ENCODE measurements around the gene SPON1. TPM values are rescaled to one million over a fixed set of nuclear protein-coding genes. Genes with fewer than 3 reads are reported as not detected.

Gene SPON1
- total and polyA plus RNA-seq, 2 of the 8 experiments (the other 6 are each of a cell fraction or from before 2014, with no cell fraction given): 1.5 to 5.4 TPM

GRCh38 chr11:13921545-13921944 lies 41.0 kb upstream of the SPON1 start:
- no peak for TF ChIP-seq CTCF (IDR thresholded peaks at IDR 0.05; ENCODE audit: control extremely low read depth in 1 of 3, insufficient read depth in 1 of 3, low read depth in 1 of 3, low read length in 3 of 3)
- TF ChIP-seq CBX8 (IDR thresholded peaks at IDR 0.05; ENCODE audit: borderline replicate concordance, low read depth, low read length): no peak
- TF ChIP-seq TAF1 (IDR thresholded peaks at IDR 0.05; ENCODE audit: low read depth, low read length): no peak
- no peak for TF ChIP-seq ZNF274 (IDR thresholded peaks at IDR 0.05; ENCODE audit: borderline replicate concordance, extremely low read depth, low read length)
- no peak for TF ChIP-seq RXRA (IDR thresholded peaks at IDR 0.05; ENCODE audit: insufficient read depth, low read depth, low read length)
- TF ChIP-seq TEAD4 (IDR thresholded peaks at IDR 0.05; ENCODE audit: low read depth, low read length): no peak
- TF ChIP-seq JUND (IDR thresholded peaks at IDR 0.05; ENCODE audit: low read length): no peak
- H3K27me3 ChIP-seq (replicated peaks in 1 of 4; ENCODE audit: control insufficient read depth in 3 of 4, extremely low read depth in 1 of 4, insufficient read depth in 3 of 4, low read length in 3 of 4): no peaks in the 10 kb centered on the region
- no peak for FAIRE-seq

More at GRCh38 chr11:13921545-13921944, 41.0 kb upstream of the SPON1 start:
- Histone ChIP-seq H3K4me1 (replicated peaks in 1 of 4; ENCODE audit: control insufficient read depth in 3 of 4, insufficient read depth in 4 of 4, low read length in 3 of 4) (peaks cover 0 to 6% (median 3%) of the 10 kb centered on the region in 4 experiments; a peak in 6 of 7 replicates), H2BK5ac (ENCODE audit: low read depth, low read length) (no peak overlapping the region), H3K27ac (ENCODE audit: low read depth, low read length) (no peak overlapping the region), H3K14ac (ENCODE audit: insufficient read length) (no peak overlapping the region), H4K8ac (ENCODE audit: extremely low read depth, insufficient read depth, low read length) (no peak overlapping the region), H3K23me2 (ENCODE audit: low read depth, low read length) (0 out of 2 replicates have a peak, but pooled peaks cover 3% of the 10 kb centered on the region), H3K56ac (replicated peaks; ENCODE audit: insufficient read length, low read depth, low read length) (no peak overlapping the region), H3K4me3 (ENCODE audit: extremely low read depth in 1 of 4, insufficient read depth in 2 of 4, low read depth in 3 of 4, low read length in 4 of 4) (no peak overlapping the region), H3K9ac (replicated peaks in 1 of 4; ENCODE audit: extremely low read depth in 1 of 4, low read depth in 3 of 4, low read length in 3 of 4) (no peak overlapping the region), H3K36me3 (ENCODE audit: control insufficient read depth in 2 of 4, insufficient read depth in 4 of 4, low read length in 3 of 4) (no peaks in the 10 kb centered on the region), H3K23ac (ENCODE audit: insufficient read length) (no peak overlapping the region), H3K9me3 (ENCODE audit: insufficient read depth in 2 of 2, low read depth in 1 of 2, low read length in 1 of 2) (no peaks in the 10 kb centered on the region; a peak in 1 of 4 replicates), H2AK5ac (ENCODE audit: low read depth, low read length) (no peak overlapping the region), H3K18ac (ENCODE audit: extremely low read depth, low read length) (no peak overlapping the region), H2BK20ac (ENCODE audit: low read length) (no peak overlapping the region), H2BK15ac (ENCODE audit: low read length) (no peak overlapping the region), H3K79me1 (ENCODE audit: low read depth, low read length) (no peaks in the 10 kb centered on the region), H2AFZ (ENCODE audit: low read length) (no peak overlapping the region), H3K4ac (replicated peaks; ENCODE audit: insufficient read length, low read depth, low read length) (no peak overlapping the region), H3K4me2 (ENCODE audit: insufficient read depth in 1 of 2, low read depth in 2 of 2, low read length in 2 of 2) (no peak overlapping the region), H2BK12ac (ENCODE audit: low read depth, low read length) (no peak overlapping the region), H4K91ac (replicated peaks; ENCODE audit: insufficient read length, low read length) (no peak overlapping the region), H4K5ac (ENCODE audit: insufficient read length, low read depth, low read length) (no peak overlapping the region), H2BK120ac (replicated peaks; ENCODE audit: low read depth, low read length) (no peak overlapping the region), H4K20me1 (replicated peaks in 1 of 2; ENCODE audit: control insufficient read depth in 1 of 2, insufficient read depth in 2 of 2, low read length in 2 of 2) (no peaks in the 10 kb centered on the region), H3K79me2 (ENCODE audit: control insufficient read depth in 1 of 2, insufficient read depth in 2 of 2, low read length in 2 of 2) (no peaks in the 10 kb centered on the region)
- 93% methylated on average over 8 of the region's 8 CpGs; no CpG with 5 or more reads in 1 of the 2 experiments for WGBS, 2 experiments (ENCODE audit: extremely low coverage in 1 of 2, insufficient coverage in 1 of 2, insufficient read length in 1 of 2, insufficient replicate concordance in 2 of 2, low coverage in 1 of 2, low lambda C conversion rate in 2 of 2, missing lambda C conversion rate in 1 of 2)
- no peak for DNase-seq (ENCODE audit: low read depth in 1 of 2, low spot score in 2 of 2)
- CTCF ChIA-PET (ENCODE audit: partially characterized antibody): interaction anchor here (0.6 to 1.5 kb wide), 4 partner anchors 53 to 332 kb away, joined by 3 to 5 read pairs (median 4); no protein-coding TSS in a partner anchor
- POLR2A ChIA-PET (ENCODE audit: partially characterized antibody): no interaction called here
